ENCODE measurements around the gene PDC. TPM values are rescaled to one million over a fixed set of nuclear protein-coding genes. Genes with fewer than 3 reads are reported as not detected.

Gene PDC
- polyA plus RNA-seq, 1 donor from 2014 or later: not detected

Other genes with a start within 250 kb of the PDC start
- 0.07 TPM for gene PRG4, start 164.8 kb downstream of the PDC start, polyA plus RNA-seq (ENCODE audit: insufficient read depth, low read depth, low replicate concordance)
- 14.7 TPM for gene TPR, start 85.9 kb downstream of the PDC start, polyA plus RNA-seq (ENCODE audit: insufficient read depth, low read depth, low replicate concordance)
- 3.5 TPM for gene ODR4, start 85.3 kb downstream of the PDC start, polyA plus RNA-seq (ENCODE audit: insufficient read depth, low read depth, low replicate concordance)
- 0.42 TPM for gene PTGS2, start 219.3 kb upstream of the PDC start, polyA plus RNA-seq (ENCODE audit: insufficient read depth, low read depth, low replicate concordance)